HCT116 (cell line): Measurements from ENCODE around the gene NPB. TPM values are rescaled to one million over a fixed set of nuclear protein-coding genes. Genes with fewer than 3 reads are reported as not detected.

Source experiments
- ATAC-seq: fragments of 200-7000 bp; cut with Tn5 transposase; 2 replicates; pipeline ENCODE4 v1.9.1; 2020; ENCODE audit warnings: mild to moderate bottlenecking, moderate library complexity
- BruUV-seq: library from RNA; stranded (reverse); fragments of 400-500 nt; replicated peaks from 2 replicates; lab custom pipeline; 2021; lab: Mats Ljungman, UMichigan
- CTCF ChIA-PET: fragments of 300-600 bp; sonication (Branson Sonifier 250); formaldehyde crosslinking; loops from one replicate; lab custom pipeline; 2021; ENCODE audit warnings: antibody characterized with exemption; lab: Charles Lee
- POLR2A ChIA-PET: fragments of 300-600, 350-600 bp; sonication (Branson Sonifier 250); formaldehyde crosslinking; loops from one replicate; lab custom pipeline; 2021; ENCODE audit warnings: antibody characterized with exemption; lab: Charles Lee
- RAD21 ChIA-PET, 2 experiments: fragments of 300-600 bp; sonication (Branson Sonifier 250); formaldehyde crosslinking; loops; one replicate each; lab custom pipeline; 2023; ENCODE audit warnings: low total read pairs in 2 of 2; ENCODE audit not compliant: uncharacterized antibody in 2 of 2, unreplicated experiment in 2 of 2, low non-redundant PET in 1 of 2; lab: Charles Lee
- DNase-seq: peaks from one replicate; pipeline ENCODE4 v3.0.0-alpha.2; 2010; ENCODE audit warnings: low read depth, low spot score
- H2AFZ ChIP-seq: fragments of 200-600 bp; shearing (Covaris generic), sonication (generic); 2 replicates; pipeline ENCODE4 v1.6.1; 2017; ENCODE audit warnings: low read depth, mixed run types, mixed read lengths, antibody characterized with exemption, low read length; ENCODE audit not compliant: poor library complexity, severe bottlenecking
- H3K27ac ChIP-seq: 2 replicates; pipeline ENCODE4 v1.5.1; 2012; ENCODE audit warnings: low read depth, low read length
- H3K27me3 ChIP-seq: fragments of 200-600 bp; sonication (generic); 2 replicates; pipeline ENCODE4 v1.6.1; 2016; ENCODE audit warnings: mixed run types, low read length, mixed read lengths; ENCODE audit not compliant: insufficient read depth
- H3K36me3 ChIP-seq, 2 experiments: fragments of 200-500 bp in 1 of 2; fragments of 200-600 bp in 1 of 2; sonication (Bioruptor generic) in 1 of 2; sonication (generic) in 1 of 2; 2 replicates each; pipeline versions ENCODE4 v1.5.1 to v1.6.1; 2014 to 2016; ENCODE audit warnings: low read length in 2 of 2, inconsistent platforms in 1 of 2, mixed read lengths in 1 of 2, mixed run types in 1 of 2; ENCODE audit not compliant: insufficient read depth in 2 of 2, control insufficient read depth in 1 of 2
- H3K4me1 ChIP-seq, 2 experiments: fragments of 200-600 bp in 1 of 2; sonication (generic) in 1 of 2; 2 replicates each; pipeline versions ENCODE4 v1.5.1 to v1.6.1; 2012 to 2017; ENCODE audit warnings: low read length in 2 of 2, inconsistent platforms in 1 of 2, mild to moderate bottlenecking in 1 of 2, mixed read lengths in 1 of 2, mixed run types in 1 of 2, moderate library complexity in 1 of 2; ENCODE audit not compliant: insufficient read depth in 2 of 2, control insufficient read depth in 1 of 2
- H3K4me2 ChIP-seq: fragments of 200-600 bp; sonication (generic); 2 replicates; pipeline ENCODE4 v1.6.1; 2017; ENCODE audit warnings: mixed run types, low read length, mixed read lengths
- H3K4me3 ChIP-seq, 2 experiments: fragments of 200-600 bp in 1 of 2; sonication (generic) in 1 of 2; replicated peaks in 1 of 2; 2 replicates each; pipeline ENCODE4 v1.5.1; 2011 to 2016; ENCODE audit warnings: low read length in 2 of 2, control low read depth in 1 of 2, low read depth in 1 of 2, mild to moderate bottlenecking in 1 of 2, mixed read lengths in 1 of 2, mixed run types in 1 of 2
- H3K79me2 ChIP-seq: fragments of 200-600 bp; sonication (generic); 2 replicates; pipeline ENCODE4 v1.6.1; 2017; ENCODE audit warnings: mild to moderate bottlenecking, mixed run types, low read length, moderate library complexity, mixed read lengths; ENCODE audit not compliant: insufficient read depth
- H3K9ac ChIP-seq: fragments of 200-600 bp; sonication (generic); 2 replicates; pipeline ENCODE4 v1.6.1; 2016; ENCODE audit warnings: low read length, mixed read lengths
- H3K9me2 ChIP-seq: fragments of 200-600 bp; sonication (generic), shearing (Covaris generic); 2 replicates; pipeline ENCODE4 v1.6.1; 2017; ENCODE audit warnings: mixed run types, mild to moderate bottlenecking, moderate library complexity; ENCODE audit not compliant: insufficient read depth
- H3K9me3 ChIP-seq, 2 experiments: fragments of 200-500 bp in 1 of 2; fragments of 200-600 bp in 1 of 2; sonication (Bioruptor generic) in 1 of 2; sonication (generic) in 1 of 2; 2 replicates each; pipeline ENCODE4 v1.6.1; 2014 to 2017; ENCODE audit warnings: low read length in 2 of 2, mixed read lengths in 2 of 2, inconsistent platforms in 1 of 2, low read depth in 1 of 2, mild to moderate bottlenecking in 1 of 2, mixed run types in 1 of 2, moderate library complexity in 1 of 2; ENCODE audit not compliant: control insufficient read depth in 1 of 2, insufficient read depth in 1 of 2
- H4K20me1 ChIP-seq: fragments of 200-600 bp; sonication (generic), shearing (Covaris generic); 2 replicates; pipeline ENCODE4 v1.6.1; 2017; ENCODE audit warnings: mixed run types, mild to moderate bottlenecking, moderate library complexity; ENCODE audit not compliant: insufficient read depth
- ATF3 ChIP-seq: IDR thresholded peaks from 2 replicates; pipeline ENCODE4 v1.6.1; 2012
- ELF1 ChIP-seq: IDR thresholded peaks from 2 replicates; pipeline ENCODE4 v1.6.1; 2012; ENCODE audit warnings: low read depth, borderline replicate concordance
- EZH2phosphoT487 ChIP-seq: fragments of 200-600 bp; IDR thresholded peaks from 2 replicates; pipeline ENCODE4 v1.6.1; 2018; ENCODE audit warnings: antibody characterized with exemption, borderline replicate concordance
- JUND ChIP-seq: IDR thresholded peaks from 2 replicates; pipeline ENCODE4 v1.6.1; 2012
- POLR2AphosphoS5 ChIP-seq: IDR thresholded peaks from 2 replicates; pipeline ENCODE4 v1.6.1; 2011; ENCODE audit warnings: mild to moderate bottlenecking, low read depth, low read length, moderate library complexity
- RAD21 ChIP-seq: IDR thresholded peaks from 2 replicates; pipeline ENCODE4 v1.6.1; 2012; ENCODE audit warnings: low read depth, mild to moderate bottlenecking
- SIN3A ChIP-seq: IDR thresholded peaks from 2 replicates; pipeline ENCODE4 v1.6.1; 2012; ENCODE audit warnings: low read depth
- SP1 ChIP-seq: IDR thresholded peaks from 2 replicates; pipeline ENCODE4 v1.6.1; 2012; ENCODE audit warnings: low read depth
- YY1 ChIP-seq: IDR thresholded peaks from 2 replicates; pipeline ENCODE4 v1.6.1; 2011; ENCODE audit warnings: low read length, low read depth, moderate library complexity, mild to moderate bottlenecking; ENCODE audit not compliant: insufficient replicate concordance; ENCODE audit errors: extremely low read depth
- ZFX ChIP-seq: fragments of 450-650 bp; IDR thresholded peaks from 2 replicates; pipeline ENCODE4 v1.6.1; 2017
- ZNF274 ChIP-seq: fragments of 200-500 bp; sonication (Bioruptor generic); IDR thresholded peaks from 2 replicates; pipeline ENCODE4 v1.6.1; 2014; ENCODE audit warnings: mild to moderate bottlenecking, low read depth, low read length, inconsistent platforms
- intact Hi-C: fragments of 100-400 bp; cut with micrococcal nuclease; formaldehyde crosslinking; loops from 2 replicates; pipeline ENCODE4 v1.10.0; 2022
- total RNA-seq: library from RNA; stranded (reverse); gene quantifications from one replicate; pipeline ENCODE4 v1.2.1, GENCODE V29; 2021; ENCODE audit not compliant: unreplicated experiment
- TF ChIP-seq, protein P1 (sequence below): IDR thresholded peaks from 2 replicates; pipeline ENCODE4 v1.6.1; 2012

The NPB gene
- total RNA-seq, 1 experiment from 2014 or later: 1.2 TPM

DNA sequence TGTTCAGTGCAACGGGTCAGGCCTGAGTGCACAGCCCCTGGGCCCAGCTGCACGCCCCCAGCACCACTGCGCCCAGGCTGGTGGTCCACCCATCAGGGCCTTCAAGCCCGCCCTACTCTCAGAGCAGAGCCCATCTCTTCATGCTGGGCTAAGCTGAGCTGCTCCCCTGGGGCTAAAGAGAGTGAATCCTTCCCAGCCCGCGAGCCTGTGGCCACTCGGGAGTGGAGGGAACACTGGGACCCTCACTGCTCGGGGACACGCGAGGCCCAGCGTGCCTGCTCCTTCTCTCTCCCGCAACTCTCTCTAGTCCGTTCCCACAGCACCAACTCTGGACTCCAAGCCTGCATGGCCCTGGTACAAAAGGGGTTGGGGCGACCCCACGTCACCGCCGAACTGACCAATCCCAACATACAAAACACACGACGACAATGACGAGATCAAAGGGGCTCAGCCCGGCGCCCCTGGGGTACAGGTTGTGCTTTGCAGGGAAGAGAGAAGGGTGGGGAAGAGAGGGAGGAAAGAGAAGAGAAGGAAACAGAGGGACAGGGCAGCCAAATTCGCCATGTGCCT, 20.0 kb downstream of the NPB start:
- POLR2A ChIA-PET: interaction anchor here (1.1 kb wide), 1 partner anchor 47 kb away, joined by 3 read pairs; no protein-coding TSS in a partner anchor
- no peaks in the 10 kb centered on the region for H3K9me2 ChIP-seq
- ATAC-seq (no peak), DNase-seq (no peak)
- no peak overlapping the region for H3K9ac ChIP-seq
- peaks cover 35 to 57% of the 10 kb centered on the region in 2 experiments for H3K4me1 ChIP-seq
- H3K4me2 ChIP-seq: no peak overlapping the region
- TF ChIP-seq ELF1: no peak
- no peak for TF ChIP-seq POLR2AphosphoS5
- no peak for TF ChIP-seq ZFX
- no peak for TF ChIP-seq EZH2phosphoT487
- TF ChIP-seq YY1: no peak
- TF ChIP-seq ZNF274: no peak
- no peak for TF ChIP-seq JUND
- TF ChIP-seq, protein P1, sequence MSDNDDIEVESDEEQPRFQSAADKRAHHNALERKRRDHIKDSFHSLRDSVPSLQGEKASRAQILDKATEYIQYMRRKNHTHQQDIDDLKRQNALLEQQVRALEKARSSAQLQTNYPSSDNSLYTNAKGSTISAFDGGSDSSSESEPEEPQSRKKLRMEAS: no peak
- TF ChIP-seq RAD21: no peak
- TF ChIP-seq SIN3A: no peak
- TF ChIP-seq ATF3: no peak
- TF ChIP-seq SP1: no peak
- RAD21 ChIA-PET: no interaction called here
- CTCF ChIA-PET: no interaction called here
- peaks cover 15 to 36% of the 10 kb centered on the region in 2 experiments; a peak in 3 of 4 replicates for H3K36me3 ChIP-seq
- H3K9me3 ChIP-seq: no peaks in the 10 kb centered on the region
- H3K79me2 ChIP-seq: peaks cover 96% of the 10 kb centered on the region
- intact Hi-C loops: no loop called here
- no TSS peak for BruUV-seq
- H2AFZ ChIP-seq: no peak overlapping the region
- H4K20me1 ChIP-seq: no peaks in the 10 kb centered on the region
- H3K27me3 ChIP-seq: no peaks in the 10 kb centered on the region
- no peak overlapping the region for H3K4me3 ChIP-seq
- H3K27ac ChIP-seq: peak overlapping the region; percentile 80; the same call in 1 of the 2 replicates
